ENCODE results near the gene PSD2. TPM values are rescaled to one million over a fixed set of nuclear protein-coding genes. Genes with fewer than 3 reads are reported as not detected.

Gene PSD2
- total and polyA plus RNA-seq, 2 donors (not counting 1 experiment from before 2014, with no cell fraction given), result 0.10 to 0.17 TPM

- Histone ChIP-seq H3K27ac (ENCODE audit: low read length in 2 of 2) (no peak overlapping the region), H3K4me2 (replicated peaks; ENCODE audit: low read depth, low read length, poor library complexity, severe bottlenecking) (no peak overlapping the region), H3K36me3 (replicated peaks in 1 of 2; ENCODE audit: control extremely low read depth in 1 of 2, control insufficient read depth in 1 of 2, extremely low read depth in 1 of 2, insufficient read depth in 2 of 2, low read length in 1 of 2) (no peaks in the 10 kb centered on the region), H3K9ac (ENCODE audit: low read length) (no peak overlapping the region), H3K9me3 (ENCODE audit: control extremely low read depth in 1 of 3, control insufficient read depth in 2 of 3, insufficient read depth in 1 of 3, low read length in 2 of 3) (no peaks in the 10 kb centered on the region), H3K4me3 (ENCODE audit: control extremely low read depth in 1 of 5, extremely low read depth in 1 of 5, insufficient read depth in 1 of 5, low read depth in 2 of 5, low read length in 4 of 5) (no peak overlapping the region), H3K79me2 (ENCODE audit: control insufficient read depth, insufficient read depth, low read length) (no peaks in the 10 kb centered on the region), H4K20me1 (ENCODE audit: control insufficient read depth, insufficient read depth, low read length, poor library complexity, severe bottlenecking) (no peaks in the 10 kb centered on the region), H3K27me3 (replicated peaks in 1 of 4; ENCODE audit: control extremely low read depth in 1 of 4, control insufficient read depth in 3 of 4, insufficient read depth in 4 of 4, low read length in 3 of 4) (peaks cover 0 to 39% (median 18%) of the 10 kb centered on the region in 4 experiments), H2AFZ (ENCODE audit: insufficient read depth, low read depth, low read length, poor library complexity, severe bottlenecking) (no peak overlapping the region), H3K4me1 (ENCODE audit: control insufficient read depth in 2 of 2, insufficient read depth in 2 of 2, low read length in 2 of 2) (peaks cover 6 to 9% of the 10 kb centered on the region in 2 donors)
- Mint-ChIP-seq H3K4me3 (no peak overlapping the region), H3K27me3 (peaks cover 33% of the 10 kb centered on the region), H3K9me3 (ENCODE audit: insufficient read depth) (no peaks in the 10 kb centered on the region), H3K4me1 (peaks cover 7% of the 10 kb centered on the region), H3K27ac (no peak overlapping the region)
- ChIA-PET POLR2A (no interaction called here), CTCF (interaction anchor here (1.0 to 4.5 kb wide), 4 partner anchors 14 to 67 kb away, joined by 3 to 44 read pairs (median 5); no protein-coding TSS in a partner anchor)
- DNase-seq (no peak), ATAC-seq (ENCODE audit: low read depth) (no peak)
- intact Hi-C loops (cut with micrococcal nuclease), result no loop called here
- WGBS (ENCODE audit: insufficient coverage), result 91% methylated on average over 6 of the region's 7 CpGs
- TF ChIP-seq CTCF (IDR thresholded peaks at IDR 0.05) (no peak), EZH2 (IDR thresholded peaks at IDR 0.05; ENCODE audit: borderline replicate concordance, insufficient read depth, low read depth, low read length, poor library complexity, severe bottlenecking) (no peak)
Observed at GRCh38 chr5:139842321-139842720, 46.7 kb downstream of the PSD2 start.

- DNase-seq (no peak), ATAC-seq (ENCODE audit: low read depth) (no peak)
- peaks cover 33% of the 10 kb centered on the region for H3K27me3 Mint-ChIP-seq
- TF ChIP-seq CTCF (IDR thresholded peaks at IDR 0.05), result no peak
- TF ChIP-seq EZH2 (IDR thresholded peaks at IDR 0.05; ENCODE audit: borderline replicate concordance, insufficient read depth, low read depth, low read length, poor library complexity, severe bottlenecking), result no peak
- no peaks in the 10 kb centered on the region for H3K9me3 Mint-ChIP-seq (ENCODE audit: insufficient read depth)
- intact Hi-C loops (cut with micrococcal nuclease), result loop anchor here (1.0 to 2.0 kb wide), 2 partner anchors 57 to 421 kb away; no protein-coding TSS in a partner anchor
- ChIA-PET CTCF (interaction anchor here (0.7 to 4.5 kb wide), 12 partner anchors 11 to 422 kb away, joined by 3 to 44 read pairs (median 4); no protein-coding TSS in a partner anchor), POLR2A (no interaction called here)
- H4K20me1 ChIP-seq (ENCODE audit: control insufficient read depth, insufficient read depth, low read length, poor library complexity, severe bottlenecking), result no peaks in the 10 kb centered on the region
- H3K4me1 Mint-ChIP-seq, result peaks cover 13% of the 10 kb centered on the region
- H3K9ac ChIP-seq (ENCODE audit: low read length), result no peak overlapping the region
- no peak overlapping the region for H3K4me3 ChIP-seq (ENCODE audit: control extremely low read depth in 1 of 5, extremely low read depth in 1 of 5, insufficient read depth in 1 of 5, low read depth in 2 of 5, low read length in 4 of 5)
- peaks cover 0 to 36% (median 18%) of the 10 kb centered on the region in 4 experiments for H3K27me3 ChIP-seq (replicated peaks in 1 of 4; ENCODE audit: control extremely low read depth in 1 of 4, control insufficient read depth in 3 of 4, insufficient read depth in 4 of 4, low read length in 3 of 4)
- H2AFZ ChIP-seq (ENCODE audit: insufficient read depth, low read depth, low read length, poor library complexity, severe bottlenecking), result no peak overlapping the region
- H3K36me3 ChIP-seq (replicated peaks in 1 of 2; ENCODE audit: control extremely low read depth in 1 of 2, control insufficient read depth in 1 of 2, extremely low read depth in 1 of 2, insufficient read depth in 2 of 2, low read length in 1 of 2), result no peaks in the 10 kb centered on the region
- no peak overlapping the region for H3K27ac Mint-ChIP-seq
- WGBS (ENCODE audit: insufficient coverage), result 28% methylated on average over 2 of the region's 5 CpGs
- H3K27ac ChIP-seq (ENCODE audit: low read length in 2 of 2), result no peak overlapping the region
- peaks cover 8 to 15% of the 10 kb centered on the region in 2 donors for H3K4me1 ChIP-seq (ENCODE audit: control insufficient read depth in 2 of 2, insufficient read depth in 2 of 2, low read length in 2 of 2)
- H3K79me2 ChIP-seq (ENCODE audit: control insufficient read depth, insufficient read depth, low read length), result no peaks in the 10 kb centered on the region
- no peak overlapping the region for H3K4me3 Mint-ChIP-seq
- H3K9me3 ChIP-seq (ENCODE audit: control extremely low read depth in 1 of 3, control insufficient read depth in 2 of 3, insufficient read depth in 1 of 3, low read length in 2 of 3), result no peaks in the 10 kb centered on the region
- no peak overlapping the region for H3K4me2 ChIP-seq (replicated peaks; ENCODE audit: low read depth, low read length, poor library complexity, severe bottlenecking)
Observed at GRCh38 chr5:139843991-139844390, 48.4 kb downstream of the PSD2 start.
